ENCODE data around the gene MFSD1.

DNA sequence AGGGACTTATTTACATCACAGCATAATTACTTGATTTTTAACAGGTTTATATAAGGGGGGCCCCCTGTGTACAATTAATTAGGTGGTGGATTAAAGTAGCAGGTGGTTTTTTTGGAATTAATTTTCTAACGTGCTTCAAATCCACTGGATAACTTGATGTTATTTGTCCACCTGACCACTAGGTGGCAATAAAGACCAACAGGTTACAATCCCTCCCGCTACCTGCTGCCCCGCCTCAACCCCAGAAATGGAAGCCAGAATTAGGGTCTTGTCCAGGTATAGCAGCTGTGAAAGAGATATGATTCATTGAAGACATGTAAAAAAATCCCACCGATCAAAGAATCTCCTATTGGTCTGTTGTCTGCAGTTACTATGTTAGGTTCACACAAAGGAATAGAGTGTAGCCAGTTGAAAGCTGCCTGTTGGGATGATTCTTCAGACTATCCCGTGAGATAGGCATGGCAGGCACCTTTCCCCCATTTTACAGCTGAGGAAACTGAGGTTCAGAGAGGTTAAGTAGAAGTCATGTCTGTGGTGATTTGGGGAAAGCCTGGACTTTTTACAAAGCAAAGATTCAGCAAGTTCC is 44.0 kb downstream of the MFSD1 start:
- TF ChIP-seq, protein P1, sequence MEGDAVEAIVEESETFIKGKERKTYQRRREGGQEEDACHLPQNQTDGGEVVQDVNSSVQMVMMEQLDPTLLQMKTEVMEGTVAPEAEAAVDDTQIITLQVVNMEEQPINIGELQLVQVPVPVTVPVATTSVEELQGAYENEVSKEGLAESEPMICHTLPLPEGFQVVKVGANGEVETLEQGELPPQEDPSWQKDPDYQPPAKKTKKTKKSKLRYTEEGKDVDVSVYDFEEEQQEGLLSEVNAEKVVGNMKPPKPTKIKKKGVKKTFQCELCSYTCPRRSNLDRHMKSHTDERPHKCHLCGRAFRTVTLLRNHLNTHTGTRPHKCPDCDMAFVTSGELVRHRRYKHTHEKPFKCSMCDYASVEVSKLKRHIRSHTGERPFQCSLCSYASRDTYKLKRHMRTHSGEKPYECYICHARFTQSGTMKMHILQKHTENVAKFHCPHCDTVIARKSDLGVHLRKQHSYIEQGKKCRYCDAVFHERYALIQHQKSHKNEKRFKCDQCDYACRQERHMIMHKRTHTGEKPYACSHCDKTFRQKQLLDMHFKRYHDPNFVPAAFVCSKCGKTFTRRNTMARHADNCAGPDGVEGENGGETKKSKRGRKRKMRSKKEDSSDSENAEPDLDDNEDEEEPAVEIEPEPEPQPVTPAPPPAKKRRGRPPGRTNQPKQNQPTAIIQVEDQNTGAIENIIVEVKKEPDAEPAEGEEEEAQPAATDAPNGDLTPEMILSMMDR (conservative IDR thresholded peaks at IDR 0.05; ENCODE audit: low read depth, low read length), result peak; percentile 78
- no peak for TF ChIP-seq EZH2phosphoT487 (IDR thresholded peaks at IDR 0.05; ENCODE audit: borderline replicate concordance, low read length)
- TF ChIP-seq EZH2 (IDR thresholded peaks at IDR 0.05; ENCODE audit: low read length, unreplicated experiment), result no peak
